C4-2B (cell line): Measurements from ENCODE around the gene FGGY.

Experiments used
- CTCF ChIP-seq: fragments of 450-650 bp; conservative IDR thresholded peaks from 2 replicates; pipeline ENCODE4 v1.5.1; 2017; ENCODE audit warnings: mild to moderate bottlenecking
- ZFX ChIP-seq: fragments of 450-650 bp; IDR thresholded peaks from 2 replicates; pipeline ENCODE4 v1.6.1; 2017

GRCh38 chr1:59411147-59411546, 114.3 kb downstream of the FGGY start:
- TF ChIP-seq CTCF = no peak
- no peak for TF ChIP-seq ZFX
